Lower leg skin (tissue), 3 donors: Measurements from ENCODE around the gene PREX1.

Source experiments
- CTCF ChIP-seq, 3 donors: fragments of 450-650 bp; IDR thresholded peaks; one replicate each; pipeline ENCODE4 v1.5.1; 2016; ENCODE audit warnings: antibody characterized with exemption in 3 of 3, mild to moderate bottlenecking in 3 of 3, moderate library complexity in 2 of 3
- POLR2A ChIP-seq, 2 donors: fragments of 450-650 bp; IDR thresholded peaks; one replicate each; pipeline ENCODE4 v1.6.1; 2016 to 2017; ENCODE audit warnings: antibody characterized with exemption in 2 of 2, mild to moderate bottlenecking in 1 of 2, moderate library complexity in 1 of 2

- TF ChIP-seq CTCF (IDR thresholded peaks at IDR 0.05) = no peak
- TF ChIP-seq POLR2A (IDR thresholded peaks at IDR 0.05) = no peak
Observed at GRCh38 chr20:48766205-48766604, 61.6 kb downstream of the PREX1 start.
